HG03432 (cell line): Measurements from ENCODE around the gene CHCHD3.
"Not testable (repeated sequence)": the region's sequence is repeated elsewhere in the genome, so short reads cannot be mapped to it uniquely, and the experiment has no call there.

Experiments
- ATAC-seq: cut with Tn5 transposase; IDR thresholded peaks from one replicate; pipeline ENCODE4 v1.9.1; 2021; ENCODE audit warnings: mild to moderate bottlenecking, moderate library complexity; ENCODE audit not compliant: unreplicated experiment

Gene CHCHD3

DNA sequence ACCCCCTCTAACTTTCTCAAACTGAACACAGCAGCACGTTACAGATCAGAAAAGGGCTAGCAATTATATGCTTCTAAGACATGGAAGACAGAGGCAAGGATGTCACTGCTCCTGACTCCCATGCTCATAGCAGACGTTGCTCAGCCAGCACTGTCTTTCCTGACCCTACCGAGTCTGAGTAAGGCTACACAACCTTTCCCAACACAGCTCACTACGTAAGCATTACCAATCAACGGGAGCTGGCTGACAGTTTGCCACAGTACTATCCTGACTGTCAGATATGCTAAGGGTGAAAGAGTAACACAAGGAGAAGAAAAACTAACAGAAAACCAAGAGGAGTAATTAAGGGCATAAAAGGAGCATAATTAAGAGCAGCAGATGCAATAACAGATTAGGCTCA lies 171.2 kb downstream of the CHCHD3 start:
- no peak for ATAC-seq

DNA sequence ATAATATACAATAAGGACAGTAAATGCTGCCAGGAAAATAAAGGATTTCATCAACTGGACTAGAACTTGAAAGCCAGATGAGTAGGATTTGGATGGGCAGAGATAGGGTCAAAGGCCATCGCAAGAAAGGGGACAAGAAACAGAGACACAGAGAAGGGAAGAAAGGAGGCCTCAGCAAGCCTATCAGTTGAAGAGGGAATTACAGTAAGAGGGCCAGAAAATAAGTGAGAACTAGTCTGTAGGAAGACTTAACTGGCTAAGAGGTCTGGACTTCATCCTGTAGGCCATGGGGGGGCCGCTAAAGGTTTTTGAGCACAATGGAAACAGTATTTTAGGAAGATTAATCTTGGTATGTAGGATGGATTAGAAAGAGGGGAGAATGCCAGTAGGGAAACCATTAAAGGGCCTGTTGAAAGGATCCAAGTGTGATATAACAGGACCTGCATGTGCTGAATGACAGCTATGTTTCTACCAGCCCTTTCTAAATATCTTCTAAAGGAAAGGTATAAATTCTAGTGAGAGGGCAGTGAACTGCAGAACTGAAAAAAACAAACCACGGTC lies 174.4 kb downstream of the CHCHD3 start:
- ATAC-seq: no peak

DNA sequence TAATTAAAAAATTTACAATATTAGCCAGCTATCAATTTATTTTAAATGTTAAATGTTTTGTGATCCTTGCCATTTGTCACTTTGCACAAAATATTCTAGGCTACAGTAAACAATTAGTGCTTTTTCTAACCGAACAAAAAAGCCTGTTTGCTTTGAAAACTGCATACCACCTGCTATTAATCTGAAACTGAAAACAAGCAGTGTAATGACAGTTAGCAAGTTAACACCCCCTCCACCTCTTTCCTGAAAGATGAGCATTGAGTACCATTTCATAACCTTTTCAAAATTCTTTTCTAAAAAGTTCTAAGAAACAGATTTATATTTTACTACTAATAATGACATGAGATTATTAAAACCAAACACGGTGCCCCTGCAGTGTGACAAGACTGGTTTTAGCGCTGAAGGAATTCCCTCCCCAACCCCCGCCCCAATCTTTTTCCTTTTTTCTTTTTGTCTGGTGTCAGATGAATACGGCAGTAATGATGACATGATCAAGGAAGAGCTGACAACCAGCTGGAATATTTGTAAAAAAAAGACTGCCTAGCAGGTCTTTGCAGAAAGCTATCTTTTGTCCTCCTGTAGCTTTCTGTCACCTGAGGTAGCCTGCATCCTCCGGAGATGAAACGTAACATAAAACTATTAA lies 175.6 kb downstream of the CHCHD3 start:
- ATAC-seq: no peak

DNA sequence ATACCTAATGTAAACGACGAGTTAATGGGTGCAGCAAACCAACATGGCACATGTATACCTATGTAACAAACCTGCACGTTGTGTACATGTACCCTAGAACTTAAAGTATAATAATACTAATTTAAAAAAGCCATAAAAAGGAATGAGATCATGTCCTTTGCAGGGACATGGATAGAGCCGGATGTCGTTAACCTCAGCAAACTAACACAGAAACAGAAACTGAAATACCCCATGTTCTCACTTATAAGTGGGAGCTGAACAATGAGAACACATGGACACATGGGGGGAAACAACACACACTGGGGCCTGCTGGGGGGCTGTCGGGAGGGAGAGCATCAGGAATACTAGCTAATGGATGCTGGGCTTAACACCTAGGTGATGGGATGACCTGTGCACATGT lies 176.8 kb downstream of the CHCHD3 start:
- ATAC-seq: not testable (repeated sequence)

DNA sequence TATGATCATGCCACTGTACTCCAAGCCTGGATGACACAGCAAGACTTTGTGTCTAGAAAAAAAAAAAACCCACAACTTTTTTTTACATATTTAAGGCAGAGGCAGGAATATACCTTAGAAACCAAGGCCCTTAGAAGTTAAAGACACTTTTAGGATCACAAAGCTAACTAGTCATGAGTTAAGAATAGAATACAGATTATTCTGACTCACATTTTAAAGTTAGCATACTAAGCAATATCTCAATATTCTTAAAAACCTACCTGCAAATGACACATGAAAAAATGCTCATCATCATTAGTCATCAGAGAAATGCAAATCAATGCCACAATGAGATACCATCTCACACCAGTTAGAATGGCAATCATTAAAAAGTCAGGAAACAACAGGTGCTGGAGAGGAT lies 177.7 kb downstream of the CHCHD3 start:
- no peak for ATAC-seq

DNA sequence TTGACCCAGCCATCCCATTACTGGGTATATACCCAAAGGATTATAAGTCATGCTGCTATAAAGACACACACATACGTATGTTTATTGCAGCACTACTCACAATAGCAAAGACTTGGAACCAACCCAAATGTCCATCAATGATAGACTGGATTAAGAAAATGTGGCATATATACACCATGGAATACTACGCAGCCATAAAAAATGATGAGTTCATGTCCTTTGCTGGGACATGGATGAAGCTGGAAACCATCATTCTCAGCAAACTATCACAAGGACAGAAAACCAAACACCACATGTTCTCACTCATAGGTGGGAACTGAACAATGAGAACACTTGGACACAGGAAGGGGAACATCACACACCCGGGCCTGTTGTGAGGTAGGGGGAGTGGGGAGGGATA lies 179.6 kb downstream of the CHCHD3 start:
- not testable (repeated sequence) for ATAC-seq

DNA sequence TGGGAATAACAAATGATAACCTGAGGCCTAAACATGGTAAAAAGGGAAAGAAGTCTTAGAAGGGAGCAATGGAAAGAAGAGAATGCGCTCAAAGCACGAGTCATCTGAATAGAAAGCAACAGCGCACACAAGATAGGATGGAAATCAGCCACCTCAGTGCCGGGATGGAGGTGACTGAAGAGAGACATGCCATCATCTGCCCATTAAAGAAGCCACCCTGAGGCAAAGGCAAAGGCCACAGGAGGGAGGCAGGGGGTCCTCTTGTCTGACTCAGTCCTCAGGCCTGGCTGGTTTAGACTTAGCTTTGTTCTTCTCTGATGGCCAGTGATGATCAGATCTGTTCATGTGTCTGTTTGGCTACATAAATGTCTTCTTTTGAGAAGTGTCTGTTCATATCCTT lies 180.6 kb downstream of the CHCHD3 start:
- ATAC-seq: no peak

DNA sequence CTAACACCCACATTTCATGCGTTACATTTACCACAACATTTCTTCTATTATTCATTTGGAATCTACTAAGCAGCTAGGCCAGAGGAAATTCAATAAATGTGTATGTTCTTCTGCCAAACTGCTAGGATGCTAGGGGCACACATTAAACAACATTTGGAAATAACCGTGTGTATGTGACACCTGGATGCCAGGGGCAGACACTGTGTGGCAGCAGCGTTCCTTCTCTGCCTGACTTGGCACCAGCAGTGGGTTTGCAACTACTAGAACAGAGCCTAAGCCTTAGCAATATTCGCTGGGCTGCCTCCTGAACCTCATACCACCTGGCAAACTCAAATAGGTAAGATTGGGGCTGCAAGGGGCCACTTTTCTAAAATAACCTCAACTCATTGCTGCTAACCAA lies 182.1 kb downstream of the CHCHD3 start:
- no peak for ATAC-seq

DNA sequence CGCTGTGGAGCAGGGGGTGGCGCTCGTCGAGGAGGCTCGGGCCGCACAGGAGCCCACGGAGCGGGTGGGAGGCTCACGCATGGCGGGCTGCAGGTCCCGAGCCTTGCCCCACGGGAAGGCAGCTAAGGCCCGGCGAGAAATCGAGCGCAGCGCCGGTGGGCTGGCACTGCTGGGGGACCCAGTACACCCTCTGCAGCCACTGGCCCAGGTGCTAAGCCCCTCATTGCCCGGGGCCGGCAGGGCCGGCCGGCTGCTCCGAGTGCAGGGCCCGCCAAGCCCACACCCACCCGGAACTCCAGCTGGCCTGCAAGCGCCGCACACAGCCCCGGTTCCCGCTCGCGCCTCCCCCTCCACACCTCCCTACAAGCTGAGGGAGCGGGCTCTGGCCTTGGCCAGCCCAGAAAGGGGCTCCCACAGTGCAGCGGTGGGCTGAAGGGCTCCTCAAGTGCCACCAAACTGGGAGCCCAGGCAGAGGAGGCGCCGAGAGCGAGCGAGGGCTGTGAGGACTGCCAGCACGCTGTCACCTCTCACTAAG lies 183.2 kb downstream of the CHCHD3 start:
- not testable (repeated sequence) for ATAC-seq

DNA sequence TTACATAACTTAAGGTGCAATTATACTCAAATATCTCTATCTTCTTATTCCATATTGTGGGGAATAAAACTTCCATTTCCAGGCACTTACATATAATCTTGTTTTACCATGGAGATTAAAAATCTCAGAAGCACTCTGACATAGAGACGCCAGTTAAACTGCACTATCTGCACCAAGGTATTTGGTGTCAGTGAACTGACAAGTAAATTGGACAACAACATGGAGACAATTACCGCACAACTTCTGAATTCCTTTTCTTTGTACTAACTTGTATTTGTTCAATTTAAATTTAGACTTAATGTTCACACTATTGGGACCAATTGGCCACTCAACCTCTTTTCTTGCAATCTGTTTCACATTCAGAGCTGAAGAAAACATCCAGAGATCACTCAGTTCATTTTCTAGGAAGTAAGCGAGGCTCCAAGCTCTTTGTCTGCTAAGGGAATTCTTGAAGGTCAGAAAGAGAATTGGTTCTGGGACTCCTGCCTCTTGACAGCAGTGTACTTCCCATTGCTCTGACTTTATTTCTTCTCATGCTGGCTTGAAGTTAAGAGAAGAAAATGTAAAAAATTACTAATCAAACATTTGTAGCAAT lies 184.7 kb downstream of the CHCHD3 start:
- ATAC-seq: no peak

DNA sequence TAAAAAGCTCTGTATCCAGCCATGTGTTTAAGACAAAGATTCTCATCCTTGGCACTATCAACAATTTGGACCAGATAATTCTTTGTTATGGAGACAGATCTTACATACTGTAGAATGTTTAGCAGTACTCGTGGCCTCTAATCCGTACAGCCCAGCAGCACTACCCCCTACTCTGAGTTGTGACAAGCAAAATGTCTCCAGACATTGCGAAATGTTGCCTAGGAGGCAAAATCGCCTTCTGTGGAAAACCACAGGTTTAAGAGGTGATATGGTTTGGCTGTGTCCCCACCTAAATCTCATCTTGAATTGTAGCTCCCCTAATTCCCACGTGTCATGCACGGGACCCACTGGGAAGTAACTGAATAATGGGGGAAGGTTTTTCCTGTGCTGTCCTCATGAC lies 186.7 kb downstream of the CHCHD3 start:
- ATAC-seq: no peak

DNA sequence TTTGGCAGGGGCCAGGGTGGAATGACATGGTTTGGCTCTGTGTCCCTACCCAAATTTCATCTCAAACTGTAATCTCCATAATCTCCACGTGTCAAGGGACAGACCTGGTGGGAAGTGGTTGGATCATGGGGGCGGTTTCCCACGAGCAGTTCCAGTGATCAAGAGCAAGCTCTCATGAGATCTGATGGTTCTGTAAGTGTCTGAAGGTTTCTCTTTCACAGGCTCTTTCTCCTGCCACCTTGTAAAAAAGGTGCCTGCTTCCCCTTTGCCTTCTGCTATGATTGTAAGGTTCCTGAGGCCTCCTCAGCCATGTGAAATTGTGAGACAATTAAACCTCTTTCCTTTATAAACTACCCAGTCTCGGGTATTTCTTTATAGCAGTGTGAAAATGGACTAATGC lies 188.3 kb downstream of the CHCHD3 start:
- no peak for ATAC-seq

DNA sequence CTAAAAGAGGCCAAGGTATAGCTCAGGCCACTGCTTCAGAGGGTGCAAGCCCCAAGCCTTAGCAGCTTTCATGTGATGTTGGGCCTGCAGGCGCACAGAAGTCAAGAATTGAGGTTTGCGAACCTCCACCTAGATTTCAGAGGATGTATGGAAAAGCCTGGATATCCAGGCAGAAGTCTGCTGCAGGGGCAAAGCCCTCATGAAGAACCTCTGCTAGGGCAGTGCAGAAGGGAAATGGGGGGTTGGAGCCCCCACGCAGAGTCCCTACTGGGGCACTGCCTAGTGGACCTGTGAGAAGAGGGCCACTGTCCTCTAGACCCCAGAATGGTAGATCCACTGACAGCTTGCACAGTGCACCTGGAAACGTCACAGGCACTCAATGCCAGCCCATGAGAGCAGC lies 189.1 kb downstream of the CHCHD3 start:
- ATAC-seq: not testable (repeated sequence)

DNA sequence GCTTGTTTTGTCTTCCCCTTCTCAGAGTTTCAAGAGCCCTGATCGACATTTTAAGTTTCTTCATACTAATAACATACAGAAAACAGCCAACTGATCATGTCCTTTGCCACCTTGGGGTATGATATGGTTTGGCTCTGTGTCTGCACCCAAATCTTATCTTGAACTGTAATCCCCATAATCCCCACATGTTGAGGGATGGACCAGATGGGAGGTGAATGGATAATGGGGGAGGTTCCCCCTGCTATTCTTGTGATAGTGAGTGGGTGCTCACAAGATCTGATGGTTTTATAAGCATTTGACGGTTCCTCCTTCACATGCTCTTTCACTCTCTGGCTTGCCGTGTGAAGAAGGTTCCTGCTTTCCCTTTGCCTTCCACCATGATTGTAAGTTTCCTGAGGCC lies 190.3 kb downstream of the CHCHD3 start:
- no peak for ATAC-seq

DNA sequence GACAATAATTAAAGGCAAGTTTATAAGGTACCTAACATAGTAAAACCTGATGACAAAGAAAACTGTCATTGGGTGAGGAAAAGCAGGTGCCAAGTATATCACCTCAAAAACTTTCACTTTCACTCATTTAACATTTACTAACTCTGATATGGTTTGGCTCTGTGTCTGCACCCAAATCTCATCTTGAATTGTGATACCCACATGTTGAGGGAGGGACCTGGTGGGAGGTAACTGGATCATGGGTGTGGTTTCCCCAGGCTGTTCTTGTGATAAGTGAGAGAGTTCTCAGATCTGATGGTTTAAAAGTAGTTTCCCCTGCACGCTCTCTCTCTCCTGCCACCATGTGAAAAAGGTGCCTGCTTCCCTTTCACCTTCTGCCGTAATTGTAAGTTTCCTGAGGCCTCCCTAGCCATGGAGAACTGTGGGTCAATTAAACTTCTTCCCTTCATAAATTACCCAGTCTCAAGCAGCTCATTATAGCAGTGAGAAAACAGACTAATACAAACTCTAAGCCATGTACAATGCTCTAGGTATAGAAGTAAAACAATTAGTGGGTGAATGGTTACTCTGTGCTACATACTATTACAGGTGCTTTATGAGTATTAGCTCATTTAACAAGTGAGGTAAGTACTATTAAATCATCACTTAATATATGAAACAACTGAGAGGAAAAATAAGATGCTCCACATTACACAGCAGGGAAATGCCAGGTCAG lies 199.0 kb downstream of the CHCHD3 start:
- peak; percentile 76 for ATAC-seq

DNA sequence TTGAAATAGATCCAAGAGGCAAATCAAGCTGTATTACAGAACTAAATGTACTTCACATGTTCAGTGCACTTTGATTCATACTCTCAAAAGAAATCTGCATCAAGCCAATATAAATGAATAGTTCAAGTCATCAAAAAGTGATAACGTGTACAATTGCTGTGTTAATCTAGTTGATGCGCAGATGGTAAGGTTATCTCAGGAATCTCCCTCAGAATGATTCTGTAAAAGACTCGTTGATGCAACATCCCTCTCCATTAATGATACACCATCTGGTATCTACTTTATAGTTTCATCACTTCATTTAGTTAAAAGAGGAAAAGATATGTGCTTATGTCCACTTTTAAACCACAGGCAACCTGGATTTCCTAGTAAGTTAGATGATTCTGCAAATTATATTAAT lies 200.6 kb downstream of the CHCHD3 start:
- no peak for ATAC-seq

DNA sequence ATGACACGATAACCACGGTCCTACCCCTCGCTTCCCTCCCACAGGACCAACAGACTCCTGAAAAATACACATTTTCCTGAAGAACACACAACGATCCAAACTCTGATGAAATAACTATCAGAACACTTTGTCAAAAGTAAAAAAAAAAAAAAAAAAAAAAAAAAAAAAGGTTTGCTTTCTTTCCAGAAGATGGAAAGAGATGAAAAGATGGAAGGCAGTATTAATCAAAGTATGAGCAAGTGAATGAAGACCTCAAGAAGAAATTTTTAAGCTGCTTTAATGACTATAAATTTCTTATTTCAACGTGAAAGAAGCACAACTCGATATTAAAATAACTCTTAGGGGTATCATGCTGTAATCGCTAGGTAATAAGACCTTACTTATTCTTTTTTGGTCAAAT lies 202.3 kb downstream of the CHCHD3 start:
- no peak for ATAC-seq

DNA sequence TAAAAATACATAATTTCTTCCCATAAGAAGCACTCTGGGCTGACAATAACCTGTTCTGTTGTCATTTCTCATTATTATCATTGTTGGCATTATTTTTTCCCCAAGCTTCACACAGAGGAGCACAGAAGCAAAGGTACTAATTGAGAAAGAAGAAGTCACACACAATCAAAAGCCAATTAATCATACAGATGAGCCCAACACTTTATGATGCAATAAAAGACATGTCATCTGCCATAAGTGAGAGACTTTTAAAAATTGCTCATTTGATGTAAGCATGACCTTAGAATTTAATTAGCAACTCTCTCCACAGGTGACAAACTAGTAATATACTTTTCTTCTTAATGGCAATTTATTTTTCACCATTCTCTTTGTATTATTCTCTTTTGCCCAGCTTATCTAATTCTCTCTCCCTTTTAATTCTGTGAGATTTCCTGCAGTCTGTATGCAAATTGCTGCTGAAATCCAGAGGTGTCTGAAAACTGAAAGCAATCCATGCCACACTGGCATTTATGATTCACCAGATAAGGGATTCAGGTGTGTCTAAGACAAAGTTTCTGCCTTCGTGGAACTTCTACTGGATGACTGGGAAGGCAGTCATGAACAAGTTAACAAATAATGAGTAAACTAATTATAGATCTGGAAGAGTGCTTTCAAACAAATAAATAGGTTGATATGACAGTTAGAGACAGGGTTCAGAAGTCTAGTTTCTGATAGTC lies 203.5 kb downstream of the CHCHD3 start:
- ATAC-seq: no peak

DNA sequence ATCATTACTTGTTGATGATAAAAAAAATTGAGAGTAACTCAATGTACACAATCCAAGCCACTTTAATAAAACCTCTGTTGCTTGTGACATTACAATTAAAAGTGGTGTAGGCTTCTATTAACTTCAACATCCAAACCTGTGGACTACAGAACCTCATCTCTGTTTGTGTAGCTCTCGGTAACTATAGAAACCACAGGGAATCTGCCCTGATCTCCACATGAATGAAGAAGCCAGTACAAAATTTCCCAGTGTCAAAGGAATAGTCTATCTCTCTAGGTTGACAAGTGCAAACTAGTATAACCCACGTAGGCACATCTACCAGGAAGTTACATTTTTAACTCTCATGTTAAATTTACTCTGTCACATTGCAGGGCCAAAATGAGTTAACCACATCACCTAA lies 204.3 kb downstream of the CHCHD3 start:
- no peak for ATAC-seq

DNA sequence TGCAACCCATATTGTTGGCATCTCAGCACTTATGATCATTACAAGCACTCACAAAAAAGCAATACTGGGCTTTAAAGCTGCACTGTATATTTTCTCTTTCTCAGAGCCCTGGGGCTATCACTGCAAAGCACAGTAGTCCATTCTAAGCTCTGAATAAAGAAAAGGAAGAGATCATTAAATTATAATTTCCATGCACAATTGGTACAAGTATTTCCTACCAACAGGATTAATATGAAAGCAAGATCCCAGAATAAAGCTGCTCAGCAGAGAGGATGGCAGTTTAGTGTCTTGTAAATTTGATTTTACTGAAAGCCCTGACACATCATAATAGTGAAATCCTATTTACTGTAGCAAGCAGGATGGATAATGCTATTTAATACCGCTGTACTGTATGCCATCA lies 205.3 kb downstream of the CHCHD3 start:
- ATAC-seq: no peak

DNA sequence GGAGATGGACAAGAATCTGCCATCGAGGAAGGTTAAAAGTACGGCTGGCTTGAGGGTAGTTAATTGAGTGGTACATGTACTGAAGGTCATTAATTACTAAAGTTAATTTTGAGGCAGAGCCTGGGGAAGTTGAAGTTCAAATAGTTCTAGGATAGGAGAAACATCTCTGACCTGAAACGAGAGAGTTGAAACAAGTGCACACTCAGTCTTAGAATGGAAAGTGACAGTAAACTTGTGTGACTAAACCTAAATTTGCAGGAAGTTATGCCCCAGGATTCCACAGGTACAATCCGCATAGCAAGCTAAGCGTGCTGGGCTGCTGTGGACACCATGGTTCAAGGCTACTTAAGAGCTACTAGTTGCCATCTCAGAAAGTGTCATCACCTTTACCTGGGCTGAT lies 209.9 kb downstream of the CHCHD3 start:
- ATAC-seq: peak; percentile 48
